ENCODE data around the gene ZNF142. TPM values are rescaled to one million over a fixed set of nuclear protein-coding genes. Genes with fewer than 3 reads are reported as not detected.

ZNF142 gene
- total and polyA plus RNA-seq, 9 of the 15 experiments (the other 6 are each of a cell fraction or from before 2014, with no cell fraction given) = 0.50 to 26.1 (median 4.5) TPM

DNA sequence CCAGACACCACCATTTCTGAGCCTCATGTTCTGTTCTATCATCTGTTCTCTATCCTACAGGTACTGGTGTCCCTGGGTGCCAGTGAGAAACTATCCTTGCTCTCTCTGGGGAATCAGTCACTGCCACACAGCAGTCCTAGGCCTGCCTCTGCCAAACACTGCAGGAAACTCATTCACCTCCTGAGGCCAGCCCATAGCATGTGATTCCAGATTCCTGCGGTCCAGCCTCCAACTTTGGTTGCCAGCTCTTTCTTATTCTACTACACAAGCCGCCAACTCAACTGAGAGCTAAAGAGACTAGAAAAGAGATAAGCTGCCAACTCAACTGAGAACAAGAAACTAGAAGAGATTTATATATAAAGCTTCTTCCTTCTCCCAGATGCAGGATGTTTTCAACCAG lies 42.4 kb upstream of the ZNF142 start (continued):
- TF ChIP-seq, protein P1, sequence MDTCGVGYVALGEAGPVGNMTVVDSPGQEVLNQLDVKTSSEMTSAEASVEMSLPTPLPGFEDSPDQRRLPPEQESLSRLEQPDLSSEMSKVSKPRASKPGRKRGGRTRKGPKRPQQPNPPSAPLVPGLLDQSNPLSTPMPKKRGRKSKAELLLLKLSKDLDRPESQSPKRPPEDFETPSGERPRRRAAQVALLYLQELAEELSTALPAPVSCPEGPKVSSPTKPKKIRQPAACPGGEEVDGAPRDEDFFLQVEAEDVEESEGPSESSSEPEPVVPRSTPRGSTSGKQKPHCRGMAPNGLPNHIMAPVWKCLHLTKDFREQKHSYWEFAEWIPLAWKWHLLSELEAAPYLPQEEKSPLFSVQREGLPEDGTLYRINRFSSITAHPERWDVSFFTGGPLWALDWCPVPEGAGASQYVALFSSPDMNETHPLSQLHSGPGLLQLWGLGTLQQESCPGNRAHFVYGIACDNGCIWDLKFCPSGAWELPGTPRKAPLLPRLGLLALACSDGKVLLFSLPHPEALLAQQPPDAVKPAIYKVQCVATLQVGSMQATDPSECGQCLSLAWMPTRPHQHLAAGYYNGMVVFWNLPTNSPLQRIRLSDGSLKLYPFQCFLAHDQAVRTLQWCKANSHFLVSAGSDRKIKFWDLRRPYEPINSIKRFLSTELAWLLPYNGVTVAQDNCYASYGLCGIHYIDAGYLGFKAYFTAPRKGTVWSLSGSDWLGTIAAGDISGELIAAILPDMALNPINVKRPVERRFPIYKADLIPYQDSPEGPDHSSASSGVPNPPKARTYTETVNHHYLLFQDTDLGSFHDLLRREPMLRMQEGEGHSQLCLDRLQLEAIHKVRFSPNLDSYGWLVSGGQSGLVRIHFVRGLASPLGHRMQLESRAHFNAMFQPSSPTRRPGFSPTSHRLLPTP (IDR thresholded peaks at IDR 0.05; ENCODE audit: borderline replicate concordance, extremely low read depth, insufficient read length) = no peak
- no peak for TF ChIP-seq RBM14 (IDR thresholded peaks at IDR 0.05; ENCODE audit: borderline replicate concordance, insufficient read depth, low read depth, low read length)
- no peak for TF ChIP-seq HCFC1 (IDR thresholded peaks at IDR 0.05; ENCODE audit: low read depth, low read length)
- TF ChIP-seq C11orf30 (IDR thresholded peaks at IDR 0.05; ENCODE audit: low read depth) = no peak
- TF ChIP-seq SRF (CRISPR knock-in tag; IDR thresholded peaks at IDR 0.05) = no peak
- TF ChIP-seq GTF2E2 (tag; IDR thresholded peaks at IDR 0.05) = no peak
- TF ChIP-seq, protein P2, sequence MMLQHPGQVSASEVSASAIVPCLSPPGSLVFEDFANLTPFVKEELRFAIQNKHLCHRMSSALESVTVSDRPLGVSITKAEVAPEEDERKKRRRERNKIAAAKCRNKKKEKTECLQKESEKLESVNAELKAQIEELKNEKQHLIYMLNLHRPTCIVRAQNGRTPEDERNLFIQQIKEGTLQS (IDR thresholded peaks at IDR 0.05) = no peak
- TF ChIP-seq, protein P2 (CRISPR knock-in tag; conservative IDR thresholded peaks at IDR 0.05) = no peak
- TF ChIP-seq, protein P3, sequence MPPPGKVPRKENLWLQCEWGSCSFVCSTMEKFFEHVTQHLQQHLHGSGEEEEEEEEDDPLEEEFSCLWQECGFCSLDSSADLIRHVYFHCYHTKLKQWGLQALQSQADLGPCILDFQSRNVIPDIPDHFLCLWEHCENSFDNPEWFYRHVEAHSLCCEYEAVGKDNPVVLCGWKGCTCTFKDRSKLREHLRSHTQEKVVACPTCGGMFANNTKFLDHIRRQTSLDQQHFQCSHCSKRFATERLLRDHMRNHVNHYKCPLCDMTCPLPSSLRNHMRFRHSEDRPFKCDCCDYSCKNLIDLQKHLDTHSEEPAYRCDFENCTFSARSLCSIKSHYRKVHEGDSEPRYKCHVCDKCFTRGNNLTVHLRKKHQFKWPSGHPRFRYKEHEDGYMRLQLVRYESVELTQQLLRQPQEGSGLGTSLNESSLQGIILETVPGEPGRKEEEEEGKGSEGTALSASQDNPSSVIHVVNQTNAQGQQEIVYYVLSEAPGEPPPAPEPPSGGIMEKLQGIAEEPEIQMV (tag; conservative IDR thresholded peaks at IDR 0.05; ENCODE audit: low read depth) = no peak
- no peak for TF ChIP-seq DNMT1 (IDR thresholded peaks at IDR 0.05)
- no peak for TF ChIP-seq ZNF146 (CRISPR knock-in tag; IDR thresholded peaks at IDR 0.05; ENCODE audit: unreplicated experiment)

All from K562 (cell line).